Activated T-cell treated with anti-CD3 and anti-CD28 coated beads for 1 hour (primary cell): Measurements from ENCODE around the gene TMEM185B.
"Not testable (repeated sequence)": the region's sequence is repeated elsewhere in the genome, so short reads cannot be mapped to it uniquely, and the experiment has no call there.

Source experiments
- DNase-seq: peaks from one replicate; pipeline ENCODE4 v3.0.0-alpha.2; 2020; ENCODE audit warnings: low read depth

Gene TMEM185B

DNA sequence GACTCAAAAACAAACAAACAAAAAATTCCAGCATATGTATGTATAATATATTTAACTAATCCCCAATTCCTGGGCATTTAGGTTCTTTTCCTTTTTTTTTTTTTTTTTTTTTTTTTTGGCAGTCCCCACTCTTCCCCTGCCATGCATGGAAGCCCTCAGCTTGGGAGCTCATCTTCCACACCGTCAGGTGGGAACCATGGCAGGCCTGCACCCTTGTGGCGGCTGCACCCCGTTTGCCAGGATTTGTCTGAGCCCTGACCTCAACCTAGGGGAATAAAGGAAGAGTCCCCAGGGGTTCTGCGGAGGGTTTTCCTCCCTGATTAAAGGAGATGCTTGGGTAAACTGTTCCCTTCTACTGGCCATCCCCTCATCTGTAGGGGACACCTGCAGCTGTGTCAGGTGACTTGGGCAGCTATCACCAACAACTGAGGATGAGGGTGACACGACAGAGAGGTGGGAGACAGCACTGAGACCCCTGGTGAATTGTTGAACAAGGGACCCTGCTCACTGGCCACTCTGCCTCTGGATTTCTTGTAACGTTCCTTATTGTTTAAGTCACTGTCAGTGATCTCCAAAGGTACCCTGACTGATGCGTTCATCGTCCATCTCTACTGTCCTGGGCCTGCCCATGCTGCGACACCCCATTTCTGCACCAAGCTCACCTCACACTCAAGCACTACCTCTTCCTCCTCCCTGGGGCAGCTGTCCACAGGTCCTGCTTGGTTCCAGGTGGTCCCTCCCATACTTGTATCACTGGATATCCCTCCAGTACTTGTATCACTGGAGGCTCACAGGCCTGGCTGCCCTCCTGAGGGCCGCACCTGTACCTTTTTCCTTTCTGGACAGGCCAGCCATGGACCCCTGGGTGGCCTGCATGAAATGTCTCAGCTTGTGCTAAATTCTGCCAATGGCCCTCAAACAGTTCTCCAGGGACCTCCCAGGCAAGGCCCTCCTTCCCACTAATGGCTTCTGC is 14.5 kb downstream of the TMEM185B start:
- no peak for DNase-seq

DNA sequence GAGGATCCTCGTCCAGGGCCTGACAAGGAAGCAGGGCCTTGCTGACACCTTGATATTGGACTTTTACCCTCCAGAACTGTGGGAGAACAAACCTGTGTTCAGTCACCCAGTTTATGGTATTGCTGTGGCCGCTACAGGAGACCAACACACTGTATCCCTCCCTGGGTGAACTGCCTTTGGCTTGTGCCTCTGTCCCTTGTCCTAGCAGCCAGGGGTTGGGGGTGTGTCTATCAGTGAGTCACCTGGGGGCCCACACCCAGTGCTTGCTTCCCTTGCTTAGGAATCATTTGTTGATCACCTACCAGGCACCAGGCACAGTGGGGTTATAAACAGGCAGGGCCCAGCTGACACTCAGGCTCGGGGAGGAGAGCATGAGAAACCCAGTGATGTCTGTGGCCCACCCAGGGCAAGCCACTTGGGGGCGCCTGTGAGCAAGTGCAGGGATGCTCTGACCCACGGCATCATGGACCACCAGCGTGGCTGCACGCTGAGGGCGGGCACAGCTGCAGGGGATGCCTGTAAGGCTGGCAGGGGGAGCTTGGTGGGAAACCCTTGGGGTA is 17.1 kb downstream of the TMEM185B start:
- DNase-seq = peak; percentile 29

DNA sequence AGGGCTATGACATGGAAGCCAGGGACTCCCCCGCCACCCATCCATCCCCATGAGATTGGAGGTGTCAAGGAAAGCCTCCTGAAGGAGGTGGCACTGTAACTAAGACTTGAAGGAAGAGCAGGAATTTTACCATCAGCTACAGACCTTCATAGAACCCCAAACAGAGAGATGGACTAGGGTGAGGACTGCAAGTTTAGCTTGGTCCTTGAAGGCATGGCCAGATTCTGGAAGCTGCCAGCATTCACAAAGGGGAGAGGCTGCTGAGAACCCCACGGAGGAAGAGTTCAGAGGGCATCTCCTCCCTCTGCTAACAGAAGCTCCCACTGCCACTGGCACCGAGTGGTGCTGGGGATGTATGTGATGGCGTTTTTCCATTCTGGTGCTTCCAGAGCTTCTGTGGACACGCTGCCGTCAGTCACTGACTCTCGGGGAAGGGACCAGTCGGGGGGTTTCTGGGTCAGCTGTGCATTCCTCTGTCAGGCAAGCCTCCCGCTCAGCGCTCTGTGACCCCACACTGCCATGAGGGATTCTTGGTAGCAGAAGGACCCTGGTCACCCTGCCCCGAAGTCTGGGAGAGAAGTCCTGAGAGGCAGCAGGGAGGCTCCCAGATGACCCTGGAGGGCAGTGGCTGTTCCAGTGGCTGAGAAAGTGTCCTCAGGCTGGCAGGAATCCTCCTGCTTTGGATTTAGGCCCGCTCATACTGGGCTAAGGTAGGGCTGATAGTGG is 18.1 kb downstream of the TMEM185B start:
- no peak for DNase-seq

DNA sequence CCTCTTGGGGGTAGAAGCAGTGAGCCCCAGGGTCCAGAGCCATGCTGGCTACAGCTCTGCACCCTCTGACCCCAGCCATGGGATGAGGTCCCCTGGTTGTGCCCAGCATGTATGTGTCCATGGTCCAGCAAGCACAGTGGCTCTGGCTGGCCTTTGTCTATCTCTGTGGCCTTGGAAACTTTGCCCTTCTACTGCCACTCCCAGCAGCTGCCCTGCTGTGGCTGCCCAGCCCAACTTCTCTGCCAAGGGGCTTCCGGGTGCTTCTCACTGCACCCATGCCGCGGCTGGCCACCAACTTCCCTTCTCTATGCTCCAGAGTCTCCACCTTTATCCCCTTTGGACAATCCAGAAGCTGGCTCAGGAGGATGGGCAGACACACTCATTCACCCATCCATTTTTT is 18.8 kb downstream of the TMEM185B start:
- DNase-seq = no peak

DNA sequence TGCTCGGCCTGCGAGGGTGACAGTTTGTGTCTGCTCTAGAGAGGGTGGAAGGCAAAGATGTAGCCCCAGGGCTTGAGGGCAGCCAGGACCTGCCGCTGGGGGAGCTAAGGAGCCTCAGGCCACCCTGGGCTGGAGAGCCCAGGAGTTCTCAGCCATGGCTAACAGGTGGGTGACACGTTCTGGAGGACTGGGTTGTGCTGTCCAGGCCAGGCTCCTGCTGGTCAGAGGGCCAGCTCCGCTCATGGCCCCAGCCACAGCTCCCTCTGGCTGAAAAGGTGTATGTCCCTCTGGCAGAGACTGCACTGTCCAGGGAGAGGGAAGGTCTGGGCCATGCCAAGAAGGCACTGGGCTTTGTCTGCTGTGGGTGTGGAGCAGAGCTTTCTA is 19.2 kb downstream of the TMEM185B start:
- no peak for DNase-seq

DNA sequence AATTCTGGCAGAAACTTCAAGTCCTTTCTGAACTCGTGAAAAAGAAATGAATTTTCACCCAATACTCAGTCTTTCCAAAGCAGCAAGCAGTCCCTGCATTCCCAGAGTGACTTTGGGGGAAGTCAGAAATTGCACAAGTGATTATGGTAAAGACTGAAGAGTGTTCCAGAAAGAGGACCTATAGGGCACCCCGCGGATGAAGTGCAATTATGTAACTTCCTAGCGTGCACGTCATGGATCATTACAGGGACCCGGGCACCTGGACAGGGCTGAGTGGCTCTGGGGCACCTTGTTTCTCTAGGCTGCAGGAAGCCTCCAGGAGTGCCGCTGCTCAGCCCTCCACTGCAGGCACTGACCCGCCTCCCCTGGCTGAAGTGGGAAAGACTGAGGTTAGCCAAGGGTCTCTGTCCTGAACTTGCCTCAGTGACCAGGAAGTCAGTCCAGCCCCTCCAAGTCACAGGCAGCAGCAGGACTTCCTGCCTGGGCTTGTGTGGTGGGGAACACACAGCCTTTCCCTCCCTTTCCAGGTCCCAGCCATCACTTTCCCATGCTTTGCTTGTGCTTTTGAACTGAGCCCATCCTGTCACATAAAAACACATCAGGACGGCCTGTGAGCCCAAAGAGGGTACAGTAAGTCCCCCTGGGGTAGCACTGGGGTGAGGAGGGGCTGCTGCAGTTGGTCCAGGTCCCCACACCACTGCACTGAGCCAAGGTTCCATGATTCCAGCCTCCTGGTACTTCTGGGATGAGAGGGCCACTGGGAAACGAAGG is 19.8 kb downstream of the TMEM185B start:
- no peak for DNase-seq

DNA sequence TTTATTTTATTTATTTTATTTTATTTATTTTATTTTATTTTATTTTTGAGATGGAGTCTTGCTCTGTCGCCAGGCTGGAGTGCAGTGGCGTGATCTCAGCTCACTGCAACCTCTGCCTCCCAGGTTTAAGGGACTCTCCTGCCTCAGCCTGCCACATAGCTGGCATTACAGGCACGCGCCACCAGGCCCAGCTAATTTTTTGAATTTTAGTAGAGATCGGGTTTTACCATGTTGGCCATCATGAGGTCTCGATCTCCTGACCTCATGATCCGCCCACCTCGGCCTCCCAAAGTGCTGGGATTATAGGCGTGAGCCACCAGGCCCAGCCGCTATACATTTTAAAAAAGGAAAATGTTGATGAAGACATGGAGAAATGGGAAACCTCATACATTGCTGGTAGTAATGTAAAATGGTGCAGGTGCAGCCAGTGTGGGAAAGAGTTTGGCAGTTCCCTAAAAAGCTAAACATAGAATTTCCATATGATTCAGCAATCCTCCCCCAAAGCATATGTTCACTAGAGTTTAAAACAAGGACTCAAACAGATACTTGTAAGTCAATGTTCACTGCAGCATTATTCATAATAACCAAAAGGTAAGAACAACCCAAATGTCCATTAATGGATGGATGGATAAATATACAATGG is 23.3 kb downstream of the TMEM185B start:
- DNase-seq = not testable (repeated sequence)

DNA sequence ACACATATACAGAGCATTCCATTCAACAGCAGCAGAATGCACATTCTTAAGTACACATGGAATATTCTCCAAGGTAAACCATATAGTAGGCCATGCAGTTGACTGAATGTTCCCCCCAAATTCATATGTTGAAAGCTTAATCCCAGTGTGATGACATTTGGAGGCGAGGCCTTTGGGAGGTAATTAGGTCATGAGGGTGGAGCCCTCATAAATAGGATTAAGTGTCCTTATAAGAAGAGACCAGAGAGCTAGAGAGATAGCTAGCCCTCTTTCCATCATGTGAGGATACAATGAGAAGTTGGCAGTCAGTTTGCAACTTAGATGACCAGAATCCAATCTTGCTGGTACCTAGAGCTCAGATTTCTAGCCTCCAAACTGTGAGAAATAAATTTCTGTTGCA is 27.6 kb downstream of the TMEM185B start:
- no peak for DNase-seq

DNA sequence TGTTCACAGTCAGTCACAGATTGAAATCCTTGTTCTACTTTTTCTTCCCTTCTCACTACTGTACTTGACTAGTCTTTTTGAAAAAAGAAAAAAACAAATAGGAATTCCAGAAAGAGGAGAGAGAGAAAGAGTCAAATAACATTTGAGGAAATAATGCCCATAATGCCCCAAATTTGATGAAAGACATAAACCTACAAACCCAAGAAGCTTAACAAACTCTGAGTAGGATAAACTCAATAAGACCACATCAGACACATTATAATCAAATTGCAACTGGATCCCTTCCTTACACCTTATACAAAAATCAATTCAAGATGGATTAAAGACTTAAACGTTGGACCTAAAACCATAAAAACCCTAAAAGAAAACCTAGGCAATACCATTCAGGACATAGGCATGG is 30.9 kb downstream of the TMEM185B start:
- no peak for DNase-seq

DNA sequence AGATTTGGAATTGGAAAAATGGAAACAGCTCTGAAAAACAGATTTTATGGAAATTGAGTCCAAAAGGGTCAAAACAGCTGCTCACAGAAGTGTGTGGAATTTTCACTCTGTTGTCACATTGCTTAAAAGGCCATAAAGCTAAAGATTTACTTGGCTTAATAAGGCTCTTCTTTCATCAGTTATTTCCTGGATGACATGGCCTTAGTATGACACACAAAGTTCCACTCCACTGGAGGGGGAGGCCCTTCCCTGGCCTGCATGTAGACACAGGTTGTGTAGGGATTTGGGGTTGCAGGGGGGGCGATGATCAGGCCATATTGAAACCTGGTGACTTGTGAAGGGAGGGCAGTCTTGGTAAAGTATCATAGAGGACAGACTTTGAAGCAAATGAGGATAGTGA is 34.0 kb downstream of the TMEM185B start:
- DNase-seq = no peak

DNA sequence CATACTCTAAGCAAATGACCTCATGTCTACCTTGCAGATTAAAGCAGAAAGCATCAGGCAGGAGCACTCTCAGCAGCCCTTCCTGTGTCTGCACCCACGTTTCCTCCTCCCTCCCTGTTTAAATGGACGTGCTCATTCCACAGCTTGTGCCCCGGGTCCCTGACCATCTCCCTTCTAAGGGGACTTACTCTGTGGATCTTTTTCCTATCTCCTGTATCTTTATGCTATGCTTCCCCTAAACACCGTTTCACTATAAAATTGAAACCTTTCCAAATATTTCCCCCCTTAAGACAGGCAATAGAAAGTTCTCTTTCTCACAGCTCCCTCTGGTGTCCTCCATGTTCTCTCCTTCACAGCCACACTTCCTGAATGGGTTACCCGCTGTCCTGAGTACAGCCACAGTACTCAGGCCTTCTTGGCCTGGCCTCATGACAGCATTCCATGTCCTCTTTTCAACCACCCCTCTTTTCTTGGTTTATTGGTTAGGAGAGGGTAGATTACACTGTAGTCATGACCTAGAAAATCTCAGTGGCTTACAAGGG is 41.1 kb downstream of the TMEM185B start:
- no peak for DNase-seq

DNA sequence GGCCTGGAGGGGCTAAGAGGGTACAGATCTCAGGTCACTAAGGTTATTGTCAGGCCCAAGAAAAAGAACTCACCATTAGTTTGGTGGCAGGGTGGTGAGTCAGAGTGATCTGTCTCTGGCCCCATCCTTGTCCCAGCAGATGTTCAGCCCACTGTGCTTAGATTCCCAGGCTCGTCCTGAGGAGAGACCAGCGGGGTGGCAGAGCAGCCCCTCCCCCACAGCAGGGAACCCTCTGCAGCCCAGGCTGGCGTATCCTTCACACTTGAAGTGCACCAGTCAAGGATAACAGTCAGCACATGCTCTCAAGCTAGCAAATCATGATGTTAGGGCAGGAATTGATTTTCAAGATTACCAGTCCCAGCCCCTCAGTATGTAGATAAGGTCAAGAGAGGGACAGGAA is 43.1 kb downstream of the TMEM185B start:
- DNase-seq = no peak

DNA sequence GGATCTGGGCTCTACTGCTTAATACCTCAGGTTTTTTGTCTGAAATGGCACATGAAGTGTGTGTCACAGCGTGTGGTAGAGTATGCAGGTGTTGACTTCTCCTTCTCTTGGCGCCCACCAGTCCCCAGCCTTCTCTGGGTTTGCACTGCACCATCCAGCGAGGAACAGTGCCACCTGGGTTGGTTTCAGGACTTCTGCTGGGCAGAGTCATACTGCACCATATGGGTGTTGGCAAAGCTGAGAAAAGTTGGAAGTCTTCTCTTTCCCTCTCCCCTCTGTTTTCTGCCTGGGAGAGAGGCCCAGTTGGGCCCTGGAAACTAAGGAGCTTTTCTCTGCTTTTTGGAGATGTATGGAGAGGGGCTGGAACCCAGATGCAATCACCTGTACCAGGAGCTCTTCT is 43.8 kb downstream of the TMEM185B start:
- DNase-seq = no peak

DNA sequence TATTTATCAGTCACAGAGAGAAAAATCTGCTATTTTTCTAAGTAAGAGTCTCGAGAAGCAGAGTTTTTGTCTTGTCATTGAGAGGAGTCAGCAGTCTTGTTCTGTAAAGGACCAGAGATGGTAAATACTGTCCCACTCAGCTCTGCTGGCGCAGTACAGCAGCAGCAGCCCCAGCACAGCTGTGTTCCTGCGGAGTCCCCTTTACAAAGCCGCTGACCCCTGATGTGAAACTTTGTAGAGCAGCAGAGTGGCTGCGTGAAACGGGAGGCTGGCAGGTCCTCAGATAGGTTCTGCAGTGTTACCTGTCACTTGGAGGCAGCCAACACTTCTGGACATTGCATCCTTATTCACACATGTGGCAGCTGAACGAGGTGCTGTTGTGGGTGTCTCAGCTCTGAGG is 45.2 kb downstream of the TMEM185B start:
- no peak for DNase-seq

DNA sequence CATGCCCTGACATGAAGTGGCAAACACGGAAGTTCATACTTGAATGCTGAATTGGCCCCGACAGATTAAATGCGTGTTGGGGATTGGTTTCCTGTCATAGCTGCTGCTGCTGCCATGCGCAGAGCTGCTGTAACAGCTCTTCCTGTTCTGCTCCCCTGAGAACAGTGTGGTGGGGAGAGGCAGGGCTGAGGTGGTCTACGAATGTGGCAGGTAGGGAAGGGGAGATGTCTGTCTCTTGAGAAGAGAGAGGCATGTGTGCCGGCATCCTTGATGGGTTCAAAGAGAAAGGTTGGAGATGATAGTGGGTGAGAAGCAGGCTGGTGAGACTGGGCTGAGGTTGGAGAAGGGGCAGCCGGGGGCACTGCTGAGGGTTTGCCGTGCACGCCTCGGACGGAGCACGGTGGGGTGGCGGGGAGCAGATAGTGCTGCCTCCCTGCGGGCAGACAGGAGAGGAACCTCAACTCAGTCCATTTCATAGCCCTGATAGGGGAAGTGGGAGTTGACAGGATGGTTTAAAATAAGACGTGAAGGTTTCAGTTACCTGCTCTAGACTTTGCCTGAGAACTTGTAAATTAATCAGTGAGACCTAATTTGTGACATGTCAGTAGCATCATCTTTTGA is 46.1 kb downstream of the TMEM185B start:
- DNase-seq = peak; percentile 66

DNA sequence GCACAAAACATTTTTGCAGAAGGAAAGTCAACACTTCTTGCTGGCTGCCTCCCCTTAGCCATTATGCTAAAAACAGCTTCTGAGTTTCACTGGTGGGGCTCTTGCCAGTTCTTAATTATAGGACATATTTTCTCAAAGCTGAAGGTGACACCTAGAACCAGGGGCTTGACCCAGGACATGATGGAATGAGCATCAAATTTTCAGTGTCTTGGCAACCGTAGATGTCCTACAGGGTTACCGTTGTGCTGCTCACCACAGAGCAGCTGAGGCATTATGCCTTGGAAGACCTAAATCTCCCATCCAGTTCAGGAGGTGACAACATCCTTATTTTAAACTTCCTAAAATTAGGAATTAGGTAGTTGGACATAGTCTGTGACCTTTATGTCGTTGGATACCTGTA is 46.7 kb downstream of the TMEM185B start:
- DNase-seq = no peak

DNA sequence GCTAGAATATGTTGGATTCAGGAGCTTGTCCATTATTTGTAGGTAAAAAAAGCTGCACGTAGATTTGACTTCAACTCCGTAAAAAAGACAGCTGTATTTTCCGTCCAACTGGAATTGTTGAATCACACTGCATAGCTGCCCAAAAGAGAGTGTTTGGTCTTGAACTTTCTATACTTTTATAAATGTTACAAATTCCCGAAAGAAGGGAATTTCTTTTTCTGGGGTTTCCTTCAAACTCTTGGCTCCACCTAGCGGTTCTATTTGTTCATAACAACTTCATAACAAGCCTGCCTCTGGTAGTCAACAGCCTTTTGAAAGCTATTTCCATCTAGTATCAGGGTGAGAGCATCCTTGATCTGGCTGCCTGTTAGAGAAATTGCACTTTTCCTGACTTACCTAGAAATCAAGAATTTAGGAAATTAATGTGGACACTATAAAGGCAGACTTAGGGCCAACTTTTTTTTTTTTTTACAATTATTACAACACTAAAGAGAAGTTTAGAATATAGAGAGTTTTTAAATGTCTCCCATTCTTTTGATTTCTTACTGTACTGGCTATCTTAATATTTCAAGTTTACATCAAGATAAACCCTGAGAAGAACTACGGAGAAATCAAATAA is 48.1 kb downstream of the TMEM185B start:
- no peak for DNase-seq
